GM18505 (cell line): ENCODE results near the gene RER1.

Source experiments
- ATAC-seq: cut with Tn5 transposase; IDR thresholded peaks from one replicate; pipeline ENCODE4 v1.9.1; 2021; ENCODE audit not compliant: unreplicated experiment
- POLR2A ChIP-seq: IDR thresholded peaks from 4 replicates; pipeline ENCODE4 v1.6.1; 2011; ENCODE audit warnings: borderline replicate concordance; ENCODE audit not compliant: insufficient read depth, insufficient read length; ENCODE audit errors: extremely low read depth

The RER1 gene

GRCh38 chr1:2407166-2407990, 15.7 kb downstream of the RER1 start:
- ATAC-seq: no peak
- TF ChIP-seq POLR2A: no peak

GRCh38 chr1:2407991-2408275, 16.3 kb downstream of the RER1 start:
- no peak for TF ChIP-seq POLR2A
- no peak for ATAC-seq

- no peak for ATAC-seq
- no peak for TF ChIP-seq POLR2A
Measured at GRCh38 chr1:2408456-2408855, 16.8 kb downstream of the RER1 start.

GRCh38 chr1:2408859-2409276, 17.2 kb downstream of the RER1 start:
- no peak for ATAC-seq
- TF ChIP-seq POLR2A: no peak

DNA sequence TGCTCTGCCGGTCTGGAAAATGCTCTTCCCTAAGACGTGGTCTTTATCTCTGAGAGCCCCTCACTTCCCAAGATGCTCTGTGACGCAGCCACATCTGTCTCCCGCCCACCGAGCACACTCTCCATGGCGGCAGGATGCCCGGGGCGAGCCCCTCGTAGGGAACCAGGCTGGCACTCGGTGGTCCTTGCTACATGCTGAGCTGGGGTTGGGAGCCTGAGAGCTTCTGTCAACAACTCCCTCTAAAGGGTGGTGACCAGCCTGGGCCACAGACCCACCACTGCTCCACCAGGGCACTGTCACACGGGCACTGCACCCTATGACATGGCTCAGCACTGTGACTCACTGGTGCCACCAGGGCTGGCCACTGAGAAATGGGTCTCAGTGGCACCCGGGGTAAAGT, 18.1 kb downstream of the RER1 start:
- TF ChIP-seq POLR2A: no peak
- no peak for ATAC-seq

- peak; percentile 26 for ATAC-seq
Measured at GRCh38 chr1:2411801-2412394, 20.3 kb downstream of the RER1 start.

GRCh38 chr1:2412395-2412772, 20.7 kb downstream of the RER1 start, which contains the start of gene PEX10:
PEX10 (minus strand) TSS chr1:2412564; CDS start chr1:2412502, 62 bp downstream.
- peak; percentile 83 for ATAC-seq
- peak; percentile 65 for TF ChIP-seq POLR2A

More at GRCh38 chr1:2411801-2412394, 20.3 kb downstream of the RER1 start:
- TF ChIP-seq POLR2A: no peak

DNA sequence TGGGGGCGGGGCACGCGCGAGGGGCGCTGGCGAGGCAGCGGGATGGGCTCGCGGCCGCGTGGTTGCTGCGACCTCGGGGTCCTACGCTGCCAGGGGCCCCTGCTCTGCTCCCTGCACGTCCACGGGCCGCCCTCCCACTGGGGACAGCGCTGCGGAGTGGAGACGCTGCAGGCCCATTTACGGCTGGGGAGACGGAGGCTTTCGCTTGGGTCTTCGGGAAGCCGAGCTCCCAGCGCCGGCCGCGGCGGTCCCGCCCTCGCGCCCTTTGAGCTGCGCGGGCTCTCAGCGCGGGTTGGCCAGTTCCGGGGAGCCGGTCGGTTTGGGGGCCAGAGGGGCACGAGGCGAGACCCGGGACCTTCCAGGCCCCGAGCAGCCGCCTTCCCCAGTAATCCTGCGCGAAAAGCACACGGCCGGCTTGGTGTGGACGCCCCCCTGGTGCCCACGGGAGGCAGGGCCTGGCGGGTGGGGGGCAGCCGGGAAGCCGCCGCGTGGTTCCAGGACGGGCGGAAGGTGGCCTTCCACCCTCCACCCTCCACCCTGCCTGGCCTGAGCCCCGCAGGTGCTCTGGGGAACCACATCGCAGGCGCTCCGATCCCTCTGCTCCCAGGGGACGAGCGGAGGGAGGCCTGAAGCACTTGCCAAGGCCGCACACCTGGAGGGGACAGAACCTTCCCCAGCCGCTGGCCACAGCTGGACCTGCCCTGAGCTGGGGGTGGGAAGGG, 21.3 kb downstream of the RER1 start:
- ATAC-seq: peak; percentile 11
- peak; percentile 50 for TF ChIP-seq POLR2A

DNA sequence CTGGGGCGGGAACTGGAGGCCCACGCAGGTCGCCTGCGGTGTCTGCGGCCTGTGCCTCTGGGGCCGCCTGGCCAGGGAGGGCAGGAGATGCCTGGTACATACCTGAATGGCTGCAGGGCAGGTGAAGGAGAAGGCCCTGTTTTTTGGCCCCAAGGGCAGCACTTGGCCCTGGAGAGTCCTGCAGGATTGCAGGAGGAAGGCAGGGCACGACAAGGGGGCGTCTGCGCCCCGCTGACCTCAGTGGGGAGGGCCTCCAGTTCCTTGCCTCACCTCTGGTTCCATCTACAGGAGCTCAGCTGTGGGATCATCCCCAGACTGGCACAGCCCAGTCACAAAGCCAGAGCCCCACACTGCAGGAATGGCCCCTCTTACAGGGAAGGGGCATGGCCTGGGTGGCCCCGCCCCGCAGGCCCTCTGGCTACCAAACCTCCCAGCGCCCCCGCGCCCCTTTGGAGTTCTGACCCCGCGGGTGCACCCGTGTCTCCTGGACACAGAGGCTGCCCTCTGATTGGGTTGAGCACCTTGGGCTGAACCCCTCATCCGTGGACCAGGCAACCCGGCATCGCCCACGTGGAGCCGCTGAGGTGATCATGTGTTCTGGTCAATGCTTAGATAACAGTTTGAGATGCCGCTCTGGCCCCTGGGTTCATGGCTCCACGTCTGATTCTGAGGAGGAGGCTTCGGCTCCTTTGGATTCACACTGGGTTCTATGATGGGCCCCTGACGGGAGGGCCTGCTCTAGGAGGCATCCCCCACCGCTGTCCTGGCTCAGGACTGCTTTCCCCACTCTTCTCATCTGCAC, 22.1 kb downstream of the RER1 start:
- ATAC-seq: no peak

GRCh38 chr1:2414297-2414958, 22.8 kb downstream of the RER1 start:
- ATAC-seq: no peak
- TF ChIP-seq POLR2A: no peak

More for the DNA sequence above, 22.1 kb downstream of the RER1 start:
- TF ChIP-seq POLR2A: peak; percentile 26

- TF ChIP-seq POLR2A: no peak
- ATAC-seq: no peak
Measured at GRCh38 chr1:2415337-2415736, 23.7 kb downstream of the RER1 start.

DNA sequence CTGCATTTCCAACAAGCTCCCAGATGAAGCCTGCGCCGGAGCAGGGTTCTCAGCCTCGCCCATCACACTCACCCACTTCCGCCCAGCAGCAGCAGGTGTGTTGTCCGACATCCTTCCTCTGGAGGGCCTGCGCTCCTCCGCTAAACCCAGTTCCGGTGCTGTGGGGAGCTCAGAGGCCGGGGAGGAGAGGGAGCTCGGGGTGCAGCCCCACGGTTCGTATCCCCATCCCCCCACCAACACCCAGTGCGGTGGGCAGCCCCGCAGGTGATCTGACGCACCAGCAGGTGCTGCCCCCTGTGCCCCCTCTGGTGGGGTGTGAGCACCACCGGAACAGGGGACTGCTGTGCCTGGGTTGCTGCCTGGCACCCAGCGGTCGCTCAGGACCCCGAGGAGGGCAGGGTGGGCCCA, 24.2 kb downstream of the RER1 start:
- ATAC-seq: no peak
- TF ChIP-seq POLR2A: peak; percentile 50

DNA sequence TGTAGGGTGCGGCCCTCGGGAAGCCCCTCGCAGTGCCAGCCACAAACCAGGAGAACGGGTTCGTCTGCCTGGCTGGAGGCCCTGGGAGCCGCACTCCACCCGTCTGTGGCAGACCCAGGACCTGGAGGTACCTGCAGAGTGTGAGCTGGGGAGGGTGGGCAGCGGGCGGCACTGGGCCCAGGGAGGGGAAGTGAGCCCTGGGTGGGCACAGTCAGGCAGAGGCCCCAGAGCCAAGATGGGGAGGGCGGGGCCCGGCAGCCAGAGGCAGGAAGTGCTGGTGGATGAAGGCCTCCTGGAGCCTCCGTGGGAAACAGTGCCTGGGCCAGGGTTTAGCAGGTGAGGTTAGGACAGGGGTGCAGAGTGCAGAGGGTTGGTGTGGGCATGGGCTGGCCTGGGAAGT, 24.8 kb downstream of the RER1 start:
- TF ChIP-seq POLR2A: no peak
- no peak for ATAC-seq

DNA sequence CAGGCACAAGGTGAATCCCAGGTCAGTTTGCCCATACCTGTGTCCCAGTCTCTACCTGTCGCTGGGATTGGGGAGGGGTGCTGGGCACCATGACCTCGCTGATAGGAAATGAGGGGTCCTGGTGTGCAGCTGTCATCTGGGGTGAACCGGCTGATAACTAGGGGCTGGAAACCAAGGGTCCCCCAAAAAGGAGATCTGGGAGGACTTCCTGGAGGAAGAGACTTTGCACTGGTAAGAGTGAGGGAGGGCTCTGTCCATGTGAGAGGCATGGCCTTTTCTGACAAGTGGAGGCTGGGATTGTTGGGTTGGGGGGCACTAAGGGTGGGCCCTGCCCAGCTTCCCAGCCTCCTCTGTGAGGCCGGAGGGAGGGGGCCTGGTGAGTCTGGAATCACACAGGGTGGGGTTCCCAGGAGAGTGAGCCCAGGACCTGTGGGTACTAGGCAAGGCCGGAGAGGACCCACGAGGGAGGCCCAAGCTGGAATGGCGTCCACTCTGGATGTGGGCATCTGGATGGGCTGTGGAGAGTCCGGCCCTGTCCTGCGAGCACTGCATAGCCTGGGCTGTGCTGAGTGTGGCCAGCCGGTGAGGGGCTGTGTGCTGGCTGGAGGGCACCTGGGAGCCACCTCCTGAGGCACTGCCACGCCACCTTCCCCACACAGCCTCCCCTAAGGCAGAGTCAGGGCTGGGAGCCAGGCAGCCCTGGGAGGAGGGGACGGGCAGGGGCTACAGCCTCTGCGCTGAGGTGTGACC, 25.6 kb downstream of the RER1 start:
- ATAC-seq: no peak
- no peak for TF ChIP-seq POLR2A
